Natural killer cell (primary cell): Measurements from ENCODE around the gene KLHDC10. TPM values are rescaled to one million over a fixed set of nuclear protein-coding genes. Genes with fewer than 3 reads are reported as not detected.
A peak's percentile ranks its signal among the peaks of the same experiment; 100 is the strongest.
"Not testable (repeated sequence)": the region's sequence is repeated elsewhere in the genome, so short reads cannot be mapped to it uniquely, and the experiment has no call there.

Source experiments
- ATAC-seq, 3 donors: fragments of 150-1000 bp in 2 of 3; fragments of 200-7000 bp in 1 of 3; cut with Tn5 transposase; 1 replicate in 1 of 3; 2 replicates in 2 of 3; pipeline ENCODE4 v1.10.0; 2021; ENCODE audit warnings: mild to moderate bottlenecking in 2 of 3, moderate library complexity in 2 of 3
- DNase-seq, 2 donors: peaks; one replicate each; pipeline versions ENCODE4 v3.0.0 to v3.0.0-alpha.2; 2013 to 2021; ENCODE audit warnings: mixed read lengths in 1 of 2
- H3K27ac ChIP-seq: one replicate; pipeline ENCODE4 v1.5.1; 2013; ENCODE audit warnings: mild to moderate bottlenecking, low read length
- H3K27me3 ChIP-seq: one replicate; pipeline ENCODE4 v1.6.1; 2013; ENCODE audit warnings: low read length; ENCODE audit not compliant: control insufficient read depth, insufficient read depth
- H3K36me3 ChIP-seq: one replicate; pipeline ENCODE4 v1.6.1; 2013; ENCODE audit warnings: low read length; ENCODE audit not compliant: control insufficient read depth, insufficient read depth
- H3K4me1 ChIP-seq: one replicate; pipeline ENCODE4 v1.6.1; 2013; ENCODE audit warnings: low read length; ENCODE audit not compliant: control insufficient read depth, insufficient read depth
- H3K4me3 ChIP-seq: one replicate; pipeline ENCODE4 v1.5.1; 2013; ENCODE audit warnings: low read length
- H3K9me3 ChIP-seq: one replicate; pipeline ENCODE4 v1.6.1; 2013; ENCODE audit warnings: low read length; ENCODE audit not compliant: control insufficient read depth, insufficient read depth
- H3K27ac Mint-ChIP-seq, 2 donors: one replicate each; pipeline ENCODE4 v1.8.0; 2022; ENCODE audit warnings: mild to moderate bottlenecking in 2 of 2, mixed read lengths in 2 of 2, moderate library complexity in 1 of 2
- H3K27me3 Mint-ChIP-seq, 2 donors: one replicate each; pipeline ENCODE4 v1.8.0; 2022; ENCODE audit warnings: low read depth in 2 of 2, mixed read lengths in 2 of 2
- H3K36me3 Mint-ChIP-seq: one replicate; pipeline ENCODE4 v1.8.0; 2022; ENCODE audit warnings: mixed read lengths
- H3K4me1 Mint-ChIP-seq, 2 donors: one replicate each; pipeline ENCODE4 v1.8.0; 2022; ENCODE audit warnings: mixed read lengths in 2 of 2
- H3K4me3 Mint-ChIP-seq: one replicate; pipeline ENCODE4 v1.8.0; 2022; ENCODE audit warnings: mild to moderate bottlenecking, moderate library complexity, mixed read lengths
- H3K9me3 Mint-ChIP-seq, 2 donors: one replicate each; pipeline ENCODE4 v1.8.0; 2022; ENCODE audit warnings: mixed read lengths in 2 of 2
- CTCF ChIP-seq: fragments of 200-600 bp; IDR thresholded peaks from one replicate; pipeline ENCODE4 v1.8.0; 2022; ENCODE audit warnings: antibody characterized with exemption
- WGBS: methylation state at CpG from one replicate; pipeline ENCODE4 v1.1.7; 2013; ENCODE audit warnings: missing lambda C conversion rate; ENCODE audit not compliant: insufficient coverage; 5-methylcytosine and 5-hydroxymethylcytosine counted together
- intact Hi-C: fragments of 100-400 bp; cut with micrococcal nuclease; formaldehyde crosslinking; loops from one replicate; pipeline ENCODE4 v1.14.2; 2022
- total RNA-seq, 4 donors: library from RNA; stranded (reverse); fragments of 120-200 nt in 1 of 4; gene quantifications; one replicate each; pipeline versions ENCODE4 v1.2.3 to v1.2.4, GENCODE V29; 2013 to 2022

The KLHDC10 gene
- total RNA-seq, 3 donors from 2014 or later (not counting 1 experiment from before 2014, with no cell fraction given): 13.6 to 23.2 (median 21.9) TPM

GRCh38 chr7:130143986-130144311, 73.6 kb downstream of the KLHDC10 start:
- peaks cover 0 to under 1% of the 10 kb centered on the region in 2 donors for H3K27me3 Mint-ChIP-seq

DNA sequence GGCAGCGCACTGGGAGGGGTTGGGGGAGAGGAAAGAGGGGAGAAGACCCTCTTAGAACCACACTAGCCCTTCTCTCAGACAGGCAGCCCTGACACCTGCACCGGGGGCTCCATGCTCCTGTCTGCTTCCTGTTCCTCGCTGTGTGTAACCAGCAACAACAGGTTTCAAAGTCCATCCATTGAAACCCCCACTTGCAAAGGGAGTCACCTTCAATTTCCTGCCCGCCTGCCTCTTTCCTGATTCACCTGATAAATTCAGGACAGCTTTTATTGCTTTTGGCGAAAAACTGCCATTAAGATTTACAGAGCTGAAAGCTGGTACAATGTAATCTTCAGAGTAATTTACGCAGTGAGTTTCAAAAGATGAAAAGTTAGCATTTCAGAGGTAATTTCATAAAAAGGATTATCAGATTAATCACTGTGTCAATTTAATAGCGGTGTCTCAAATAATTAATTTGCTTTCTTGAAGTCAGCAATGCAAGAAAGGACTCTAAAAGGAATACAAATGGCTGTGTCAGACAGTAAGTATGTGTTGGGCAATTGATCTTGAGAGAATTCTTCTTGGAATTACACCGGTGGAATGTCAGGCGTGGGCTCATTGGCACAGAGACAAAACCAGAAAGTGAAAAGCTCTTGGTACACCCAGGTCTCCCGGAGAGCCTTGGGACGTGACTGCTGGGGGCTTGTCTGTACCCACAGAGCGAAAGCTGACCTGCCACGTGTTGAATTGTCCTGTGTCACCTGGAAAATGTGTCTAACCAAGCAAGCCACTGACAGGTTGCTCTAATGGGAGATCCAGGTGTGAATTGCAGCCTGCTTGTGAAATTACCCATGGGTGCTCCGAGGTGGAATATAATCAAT, 74.2 kb downstream of the KLHDC10 start:
- no peak for ATAC-seq
- no peak overlapping the region for H3K27ac ChIP-seq
- DNase-seq: no peak
- intact Hi-C loops: loop anchor here (5.0 kb wide), 1 partner anchor 72 kb away; the partner anchor contains the start of gene KLHDC10
- H3K27me3 Mint-ChIP-seq: peaks cover 0 to 3% of the 10 kb centered on the region in 2 donors
- 84% methylated on average over 13 of the region's 14 CpGs for WGBS
- H3K36me3 ChIP-seq: peaks cover 2% of the 10 kb centered on the region
- H3K36me3 Mint-ChIP-seq: no peaks in the 10 kb centered on the region
- H3K9me3 ChIP-seq: no peaks in the 10 kb centered on the region
- no peak for TF ChIP-seq CTCF
- H3K27ac Mint-ChIP-seq: no peak overlapping the region
- H3K9me3 Mint-ChIP-seq: no peaks in the 10 kb centered on the region
- H3K4me3 ChIP-seq: no peak overlapping the region
- peaks cover 28% of the 10 kb centered on the region for H3K4me1 ChIP-seq
- no peak overlapping the region for H3K4me3 Mint-ChIP-seq
- H3K27me3 ChIP-seq: peaks cover 4% of the 10 kb centered on the region
- peaks cover 8 to 27% of the 10 kb centered on the region in 2 donors for H3K4me1 Mint-ChIP-seq

More at GRCh38 chr7:130143986-130144311, 73.6 kb downstream of the KLHDC10 start:
- Histone ChIP-seq H3K27me3 (no peaks in the 10 kb centered on the region), H3K9me3 (no peaks in the 10 kb centered on the region), H3K4me3 (no peak overlapping the region), H3K36me3 (peaks cover 4% of the 10 kb centered on the region), H3K4me1 (peaks cover 24% of the 10 kb centered on the region), H3K27ac (no peak overlapping the region)
- ATAC-seq (no peak), DNase-seq (no peak)
- H3K36me3 Mint-ChIP-seq: no peaks in the 10 kb centered on the region
- H3K27ac Mint-ChIP-seq: no peak overlapping the region
- no peaks in the 10 kb centered on the region for H3K9me3 Mint-ChIP-seq
- peaks cover 8 to 29% of the 10 kb centered on the region in 2 donors for H3K4me1 Mint-ChIP-seq
- no peak overlapping the region for H3K4me3 Mint-ChIP-seq
- intact Hi-C loops: loop anchor here (5.0 kb wide), 1 partner anchor 72 kb away; the partner anchor contains the start of gene KLHDC10
- 94% methylated on average over 2 of the region's 3 CpGs for WGBS
- no peak for TF ChIP-seq CTCF

GRCh38 chr7:130145424-130146100, 75.2 kb downstream of the KLHDC10 start:
- H3K4me3 Mint-ChIP-seq: peak overlapping the region; percentile 57
- no peaks in the 10 kb centered on the region for H3K36me3 ChIP-seq
- H3K4me1 Mint-ChIP-seq: peaks cover 8 to 26% of the 10 kb centered on the region in 2 donors
- WGBS: 74% methylated on average over 14 of the region's 14 CpGs
- H3K27me3 Mint-ChIP-seq: peaks cover 0 to 3% of the 10 kb centered on the region in 2 donors
- H3K9me3 ChIP-seq: no peaks in the 10 kb centered on the region
- H3K27me3 ChIP-seq: peaks cover 4% of the 10 kb centered on the region
- H3K9me3 Mint-ChIP-seq: no peaks in the 10 kb centered on the region
- peak overlapping the region; percentile 52 to 81 for H3K27ac Mint-ChIP-seq
- H3K27ac ChIP-seq: no peak overlapping the region
- no peaks in the 10 kb centered on the region for H3K36me3 Mint-ChIP-seq
- intact Hi-C loops: no loop called here
- ATAC-seq (peak; percentile 83 to 94 (median 84)), DNase-seq (peak; percentile 26 to 49)
- H3K4me3 ChIP-seq: no peak overlapping the region
- TF ChIP-seq CTCF: no peak
- peaks cover 33% of the 10 kb centered on the region for H3K4me1 ChIP-seq

GRCh38 chr7:130146142-130146541, 75.8 kb downstream of the KLHDC10 start:
- H3K36me3 ChIP-seq, DNase-seq, H3K9me3 ChIP-seq, intact Hi-C loops, H3K4me3 ChIP-seq, H3K9me3 Mint-ChIP-seq, H3K27ac ChIP-seq, H3K4me3 Mint-ChIP-seq, H3K27me3 ChIP-seq, H3K36me3 Mint-ChIP-seq, H3K27me3 Mint-ChIP-seq, ATAC-seq: not testable (repeated sequence)
- H3K4me1 ChIP-seq: peaks cover 27% of the 10 kb centered on the region
- Mint-ChIP-seq H3K27ac (peak overlapping the region in 1 of 2 donors; percentile 81), H3K4me1 (peaks cover 8 to 20% of the 10 kb centered on the region in 2 donors)
- WGBS: 94% methylated on average over 4 of the region's 5 CpGs
